ENCODE measurements around the gene CCDC57.
"Not testable (repeated sequence)": the region's sequence is repeated elsewhere in the genome, so short reads cannot be mapped to it uniquely, and the experiment has no call there.

CCDC57 gene

DNA sequence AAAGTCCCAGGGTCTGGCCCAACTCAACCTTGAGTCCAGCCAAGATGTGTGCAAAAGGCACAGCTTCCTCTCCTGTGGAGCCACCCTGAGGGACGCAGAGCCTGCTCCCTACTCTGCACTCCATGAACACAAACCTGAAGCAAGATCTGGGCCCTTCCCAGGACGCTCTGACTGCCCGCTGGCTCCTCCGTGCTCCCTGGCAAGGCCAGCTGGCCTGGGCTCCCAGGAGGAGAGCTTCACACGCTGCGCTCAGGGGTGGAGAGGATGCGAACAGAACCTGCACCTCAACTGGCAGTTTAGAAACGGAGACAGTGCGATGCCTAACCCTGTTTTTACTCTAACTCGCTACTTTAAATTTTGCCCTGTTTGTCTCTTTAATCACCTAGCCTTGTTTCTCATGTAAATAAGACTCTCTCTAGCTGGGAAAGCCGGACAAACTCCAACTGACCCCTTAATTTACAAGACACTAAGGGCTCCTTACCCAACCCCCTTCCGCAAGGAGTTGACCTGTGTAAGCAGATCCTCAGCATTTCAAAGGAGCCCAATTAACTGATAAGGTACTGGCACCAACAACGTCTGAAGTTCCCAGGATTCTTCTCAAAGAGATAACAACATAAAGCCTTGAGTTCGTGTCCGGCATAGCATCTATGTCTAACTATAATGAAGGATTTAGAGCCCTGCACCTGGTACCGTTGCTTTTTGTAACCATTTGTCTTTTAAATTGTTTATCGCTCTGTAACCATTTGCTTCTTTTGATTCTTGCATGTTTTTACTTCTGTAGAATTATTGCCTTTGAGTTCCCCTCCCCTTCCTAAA is 38.4 kb downstream of the CCDC57 start:
- not testable (repeated sequence) for DNase-seq

DNA sequence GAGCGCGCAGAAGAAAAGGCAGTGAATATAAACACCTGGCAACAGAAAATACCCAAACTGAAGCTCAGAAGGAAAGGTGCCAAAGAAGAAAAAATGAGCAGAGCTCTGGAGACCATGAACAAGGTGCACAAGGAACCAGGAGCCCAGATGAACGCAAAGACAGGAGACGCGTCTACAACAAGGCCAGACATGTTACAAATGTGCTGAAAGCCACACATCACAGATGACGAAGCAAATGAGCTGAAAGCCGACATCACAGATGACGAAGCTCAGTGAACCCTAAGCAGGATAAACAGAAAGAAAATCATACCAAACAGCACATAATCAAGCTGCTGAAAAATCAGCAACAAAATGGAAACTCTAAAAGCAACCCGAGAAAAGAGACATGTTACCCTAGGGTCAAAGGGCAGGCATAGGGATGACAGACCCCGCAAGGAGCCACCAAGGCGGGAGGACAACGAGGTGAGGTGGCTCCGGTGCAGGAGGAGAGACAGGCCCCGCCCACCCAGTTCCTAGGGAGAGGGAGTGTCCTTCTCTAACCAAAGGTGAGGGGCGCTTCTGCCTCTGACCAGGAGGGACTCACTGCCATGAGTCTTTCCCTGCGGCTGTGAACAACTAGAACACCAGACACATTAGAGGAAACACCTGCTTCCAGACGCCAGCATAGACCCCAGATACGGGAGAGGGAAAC is 39.1 kb downstream of the CCDC57 start:
- DNase-seq: no peak

DNA sequence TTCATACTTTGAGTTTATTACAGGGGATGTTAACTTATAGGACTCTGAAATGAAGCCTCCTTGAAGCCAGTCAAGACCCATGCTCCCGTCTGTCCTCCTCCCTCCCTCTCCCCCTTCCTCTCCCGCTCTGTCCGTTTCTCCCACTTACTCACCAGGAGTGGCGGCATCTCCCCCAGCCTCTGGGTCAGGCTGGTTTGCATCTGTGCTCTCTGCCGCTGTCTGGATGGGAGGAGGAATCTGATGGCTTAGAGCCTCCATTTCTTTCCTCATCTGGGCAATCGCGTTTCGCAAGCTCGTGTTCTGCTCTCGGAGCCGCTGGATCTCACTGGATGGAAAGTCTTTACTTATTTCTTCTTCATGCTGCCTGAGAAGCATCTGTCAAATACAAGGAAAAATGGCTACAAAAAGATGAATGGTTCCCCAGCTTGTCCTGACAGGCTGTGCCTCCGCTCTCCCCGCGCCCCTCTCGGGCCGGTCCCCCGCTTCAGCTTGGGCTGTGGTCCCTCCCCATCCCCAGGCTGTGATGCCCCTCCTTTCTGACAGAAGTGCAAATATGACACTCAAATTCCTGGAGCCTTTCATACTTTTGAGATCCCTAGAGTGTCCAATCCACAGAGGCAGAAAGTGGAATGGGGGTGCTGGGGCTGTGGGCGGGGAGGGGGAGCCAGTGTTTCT is 40.0 kb downstream of the CCDC57 start:
- no peak for DNase-seq

DNA sequence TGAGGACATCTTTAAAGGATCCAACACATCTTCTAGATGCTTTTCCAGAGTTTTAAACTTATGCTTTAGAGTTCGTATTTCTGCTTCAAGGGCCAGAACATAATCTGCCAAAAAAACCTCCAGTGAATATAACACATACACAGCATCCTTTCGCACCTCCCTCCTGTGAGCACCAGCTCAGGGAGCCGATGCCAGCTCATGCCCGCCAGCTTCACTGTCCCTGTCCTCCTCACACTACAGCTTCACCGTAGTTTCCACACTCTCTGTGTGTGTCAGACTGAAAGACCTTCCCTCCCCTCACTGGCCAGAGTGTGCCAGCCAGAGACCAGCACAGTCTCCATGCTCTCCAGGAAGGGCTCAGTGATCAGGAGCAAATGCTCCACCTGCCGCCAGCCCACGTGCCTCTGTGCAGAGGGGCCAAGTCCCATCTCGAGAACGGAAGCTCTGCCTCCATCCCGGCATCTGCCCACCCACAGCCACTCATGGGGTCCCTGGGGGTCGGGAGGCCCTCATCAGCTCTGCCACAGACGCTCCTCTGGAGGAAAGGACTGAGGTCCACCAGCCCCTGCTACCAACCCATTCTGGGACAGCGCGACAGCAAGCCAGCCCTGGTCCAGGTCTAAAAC is 40.8 kb downstream of the CCDC57 start:
- no peak for DNase-seq

DNA sequence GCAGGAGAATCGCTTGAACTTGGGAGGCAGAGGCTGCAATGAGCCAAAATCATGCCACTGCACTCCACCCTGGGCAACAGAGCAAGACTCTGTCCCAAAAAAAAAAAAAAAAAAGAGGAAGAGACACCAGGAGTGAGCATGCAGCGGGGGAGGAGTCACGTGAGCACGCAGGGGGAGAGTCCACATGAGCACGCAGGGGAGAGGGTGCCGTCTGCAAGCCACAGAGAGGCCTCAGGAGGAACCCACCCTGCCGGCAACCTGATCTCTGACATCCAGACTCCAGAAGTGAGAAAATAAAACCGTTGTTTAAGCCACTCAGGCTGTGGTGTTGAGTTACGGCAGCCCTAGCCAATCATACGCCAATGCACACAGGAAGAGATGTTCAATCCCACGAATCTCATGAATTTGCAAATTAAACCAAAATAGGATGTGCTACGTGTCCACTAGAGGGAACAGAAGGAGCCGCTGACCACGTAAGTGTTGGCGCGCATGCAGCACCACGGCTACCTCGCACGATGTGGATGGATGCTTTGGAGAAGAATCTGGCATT is 42.2 kb downstream of the CCDC57 start:
- DNase-seq: no peak

DNA sequence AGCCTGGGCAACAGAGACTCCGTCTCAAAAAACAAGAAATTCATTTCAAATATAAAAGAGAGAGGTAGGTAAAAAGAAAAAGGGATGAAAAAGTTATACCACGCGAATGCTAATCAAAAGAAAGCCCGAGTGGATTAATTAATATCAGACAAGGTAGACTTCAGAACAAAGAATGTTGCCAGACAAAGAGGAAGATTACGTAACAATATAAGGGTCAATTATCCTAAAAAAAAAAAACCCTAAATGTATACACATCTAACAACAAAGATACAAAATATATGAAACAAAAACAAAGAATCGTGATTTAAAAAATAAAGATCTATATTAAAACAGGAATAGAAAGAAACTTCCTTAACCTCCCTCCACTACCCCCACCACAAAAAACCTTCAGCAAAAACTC is 44.1 kb downstream of the CCDC57 start:
- no peak for DNase-seq

DNA sequence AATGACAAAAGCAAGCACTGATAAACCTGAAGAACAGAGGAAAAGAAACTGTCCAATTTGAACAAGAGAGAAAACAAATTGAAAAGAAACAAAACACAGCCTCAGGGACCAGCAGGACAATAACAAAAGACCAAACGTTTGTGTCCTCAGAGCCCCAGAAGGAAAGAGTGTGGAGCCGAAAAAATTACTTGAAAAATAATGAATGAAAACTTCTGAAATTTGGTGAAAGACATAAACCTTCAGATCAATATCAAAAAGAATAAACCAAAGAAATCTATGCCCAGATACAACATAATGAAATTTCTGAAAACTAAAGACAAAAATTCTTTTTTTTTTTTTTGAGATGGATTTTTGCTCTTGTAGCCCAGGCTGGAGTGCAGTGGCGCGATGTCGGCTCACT is 45.6 kb downstream of the CCDC57 start:
- DNase-seq: no peak

DNA sequence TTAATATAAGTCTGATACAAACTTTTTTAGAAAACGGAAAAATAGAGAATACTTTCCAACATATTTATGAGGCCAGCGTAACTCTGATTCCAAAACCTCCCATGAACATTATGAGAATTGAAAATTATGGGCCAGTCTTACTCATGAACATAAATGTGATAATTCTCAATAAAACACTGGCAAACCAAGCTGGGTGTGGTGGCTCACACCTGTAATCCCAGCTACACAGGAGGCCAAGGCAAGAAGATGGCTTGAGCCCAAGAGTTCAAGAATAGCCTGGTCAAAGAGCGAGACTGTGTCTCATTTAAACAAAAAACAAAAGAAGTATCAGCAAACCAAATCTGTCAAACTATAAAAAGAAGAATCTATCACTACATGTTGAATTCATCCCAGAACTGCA is 47.8 kb downstream of the CCDC57 start:
- DNase-seq: no peak

DNA sequence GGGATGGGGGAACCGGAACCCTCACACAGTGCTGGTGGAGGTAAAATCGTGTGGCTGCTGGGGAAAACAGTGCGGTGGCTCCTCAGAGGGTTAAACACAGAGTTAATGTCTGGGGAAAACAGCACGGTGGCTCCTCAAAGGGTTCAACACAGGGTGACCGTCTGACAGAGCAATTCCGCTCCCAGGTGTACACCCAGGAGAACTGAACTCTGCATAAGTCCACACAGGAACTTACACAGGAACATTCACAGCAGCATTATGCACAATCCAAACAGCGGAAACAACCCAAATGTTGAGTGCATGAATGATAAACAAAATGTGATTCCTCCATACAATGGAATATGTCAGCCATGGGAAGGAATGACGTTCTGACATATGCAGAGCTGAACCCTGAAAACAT is 51.4 kb downstream of the CCDC57 start:
- DNase-seq: no peak

DNA sequence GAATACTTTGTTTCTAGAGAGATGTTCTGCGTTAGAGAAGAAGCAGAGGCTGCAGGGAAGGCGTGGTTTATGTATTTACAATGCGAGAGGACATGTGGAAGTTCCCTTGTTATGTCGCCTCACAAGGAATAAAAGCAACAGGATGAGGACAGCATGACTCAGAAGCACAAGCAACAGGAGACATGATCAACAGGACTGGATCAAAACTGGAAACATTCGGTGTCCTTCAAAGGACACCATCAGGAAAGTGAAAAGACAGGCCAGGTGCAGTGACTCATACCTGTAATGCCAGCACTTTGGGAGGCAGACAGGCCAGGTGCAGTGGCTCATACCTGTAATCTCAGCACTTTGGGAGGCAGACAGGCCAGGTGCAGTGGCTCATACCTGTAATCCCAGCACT is 52.6 kb downstream of the CCDC57 start:
- DNase-seq: no peak

DNA sequence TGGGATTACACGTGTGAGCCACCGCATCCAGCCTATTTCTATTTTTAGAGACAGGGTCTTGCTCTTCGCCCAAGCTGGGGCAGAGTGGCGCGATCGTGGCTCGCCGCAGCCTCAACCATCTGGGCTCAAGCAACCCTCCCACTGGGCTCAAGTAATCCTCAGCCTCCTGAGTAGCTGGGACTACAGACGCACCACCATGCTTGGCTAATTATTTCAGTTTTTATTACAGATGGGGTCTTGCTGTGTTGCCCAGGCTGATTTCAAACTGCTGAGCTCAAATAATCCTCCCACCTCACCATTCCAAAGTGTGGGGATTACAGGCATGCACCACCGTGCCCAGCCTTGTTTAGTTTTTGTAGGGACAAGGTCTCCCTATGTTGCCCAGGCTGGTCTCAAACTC is 53.8 kb downstream of the CCDC57 start:
- DNase-seq: no peak

DNA sequence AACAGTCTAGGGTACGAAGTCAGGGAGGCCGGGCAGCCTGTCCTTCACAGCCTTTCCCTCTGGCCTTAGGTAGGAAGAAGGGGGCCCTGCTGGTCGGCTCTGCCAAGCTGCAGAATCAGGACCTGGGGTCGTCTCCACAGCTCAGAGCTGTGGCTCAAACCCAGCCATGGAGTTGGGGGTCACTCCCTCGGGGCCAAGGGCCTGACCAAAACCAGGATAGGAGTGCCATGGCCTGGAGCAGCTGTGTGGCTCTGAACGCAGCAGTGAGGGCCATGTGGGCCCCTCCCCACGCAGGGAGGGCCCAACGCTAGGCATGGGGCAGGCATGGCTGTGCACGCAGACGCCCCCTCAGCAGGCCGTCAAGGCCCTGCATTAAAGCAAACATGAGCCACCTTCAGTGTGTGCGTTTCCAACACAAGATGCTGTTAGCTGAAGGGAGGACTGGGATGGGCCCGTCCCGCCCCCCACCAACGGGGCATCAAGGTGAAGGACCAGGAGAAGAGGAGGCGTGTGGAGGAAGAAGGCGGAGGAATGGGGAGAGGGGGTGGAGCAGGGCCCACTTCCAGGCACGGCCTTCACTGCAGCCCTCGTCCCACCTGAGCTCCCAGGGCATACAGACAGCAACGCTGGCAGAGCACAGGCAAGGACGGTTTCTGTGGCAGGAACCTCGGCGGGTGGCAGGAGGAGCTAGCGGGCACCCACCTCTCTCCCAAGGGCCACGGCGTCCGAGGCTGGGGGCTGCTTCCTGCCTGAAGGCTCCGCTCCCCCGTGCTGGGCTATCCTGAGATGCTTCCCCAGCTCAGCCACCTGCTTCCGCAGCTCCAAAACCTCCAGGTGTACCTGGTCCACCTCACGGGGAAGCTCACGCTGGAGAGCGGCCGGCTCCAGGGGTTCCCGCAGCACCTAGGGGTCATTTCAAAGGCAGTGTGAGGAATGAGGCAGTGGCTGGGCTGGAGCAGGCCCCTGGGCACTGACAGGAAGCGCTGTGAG is 55.3 kb downstream of the CCDC57 start:
- DNase-seq: no peak

DNA sequence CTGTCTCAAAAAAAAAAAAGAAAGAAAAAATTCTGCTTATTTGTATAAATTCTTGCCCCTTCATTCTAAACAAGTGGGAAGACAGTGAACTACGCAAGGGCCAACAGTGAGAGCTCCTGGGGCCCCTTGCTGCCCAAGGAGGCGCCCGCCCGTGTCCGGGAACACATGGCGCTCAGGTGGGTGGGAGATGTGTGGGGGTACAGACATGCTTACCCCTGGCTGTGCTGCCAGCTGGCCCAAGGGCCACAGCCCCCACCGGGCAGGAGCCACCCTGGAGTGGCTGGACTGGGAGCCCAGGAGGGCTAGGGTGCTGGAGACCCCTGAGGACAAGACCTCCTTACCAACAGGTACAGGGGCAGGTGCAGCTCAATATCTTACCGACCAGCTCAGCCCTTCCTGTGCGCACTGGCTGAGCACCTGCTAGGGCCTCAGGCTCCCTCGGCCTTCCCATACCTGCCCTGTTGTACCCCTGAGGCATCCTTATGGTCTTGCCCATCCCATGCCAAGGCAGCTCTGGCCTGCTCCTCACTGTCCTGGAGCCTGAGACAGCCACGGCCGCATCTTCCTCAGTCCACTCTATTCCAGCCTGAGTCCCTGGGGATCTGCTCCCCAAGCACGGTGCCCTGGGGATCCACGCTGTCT is 56.2 kb downstream of the CCDC57 start:
- no peak for DNase-seq

DNA sequence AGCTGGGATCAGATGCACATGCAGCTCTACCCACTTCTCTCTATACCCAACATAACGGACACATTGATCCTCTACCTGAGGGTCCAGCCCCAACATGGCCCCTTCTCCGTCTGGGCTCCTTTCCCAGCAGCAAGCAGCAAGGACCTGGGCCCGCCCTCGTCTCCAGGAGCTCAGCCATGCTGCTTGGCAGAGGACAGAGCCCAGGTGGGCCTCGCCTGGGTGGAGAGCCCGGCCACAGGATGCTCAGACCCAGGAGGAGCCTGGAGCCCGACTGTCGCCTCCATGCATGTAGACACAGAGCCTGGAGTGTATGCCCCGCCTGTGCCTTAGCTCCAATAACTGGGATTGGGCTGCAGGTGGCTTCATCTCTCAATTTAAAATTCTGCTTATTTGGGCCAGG is 57.0 kb downstream of the CCDC57 start:
- DNase-seq: no peak

DNA sequence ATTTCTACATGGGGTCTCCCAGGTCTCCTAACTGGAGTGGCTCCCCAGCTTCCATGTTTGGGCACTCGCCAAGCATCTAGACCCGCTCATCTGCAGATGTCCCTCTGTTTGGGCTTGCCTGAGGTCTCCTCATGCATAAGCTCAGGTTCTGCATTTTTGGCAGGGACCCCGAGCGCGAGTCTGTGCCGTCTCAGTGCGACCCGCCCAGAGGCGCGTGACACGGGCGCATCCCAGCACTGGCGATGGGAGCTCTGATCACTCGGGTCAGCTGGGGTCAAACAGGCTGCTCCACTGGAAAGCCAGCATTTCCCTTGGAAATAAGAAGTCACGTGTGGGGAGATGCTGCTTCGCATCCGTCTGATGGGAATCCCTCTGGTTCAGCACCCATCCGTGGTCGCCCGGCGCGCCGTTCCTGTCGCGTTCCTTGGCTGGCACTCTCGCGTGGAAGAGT is 57.7 kb downstream of the CCDC57 start:
- DNase-seq: no peak

DNA sequence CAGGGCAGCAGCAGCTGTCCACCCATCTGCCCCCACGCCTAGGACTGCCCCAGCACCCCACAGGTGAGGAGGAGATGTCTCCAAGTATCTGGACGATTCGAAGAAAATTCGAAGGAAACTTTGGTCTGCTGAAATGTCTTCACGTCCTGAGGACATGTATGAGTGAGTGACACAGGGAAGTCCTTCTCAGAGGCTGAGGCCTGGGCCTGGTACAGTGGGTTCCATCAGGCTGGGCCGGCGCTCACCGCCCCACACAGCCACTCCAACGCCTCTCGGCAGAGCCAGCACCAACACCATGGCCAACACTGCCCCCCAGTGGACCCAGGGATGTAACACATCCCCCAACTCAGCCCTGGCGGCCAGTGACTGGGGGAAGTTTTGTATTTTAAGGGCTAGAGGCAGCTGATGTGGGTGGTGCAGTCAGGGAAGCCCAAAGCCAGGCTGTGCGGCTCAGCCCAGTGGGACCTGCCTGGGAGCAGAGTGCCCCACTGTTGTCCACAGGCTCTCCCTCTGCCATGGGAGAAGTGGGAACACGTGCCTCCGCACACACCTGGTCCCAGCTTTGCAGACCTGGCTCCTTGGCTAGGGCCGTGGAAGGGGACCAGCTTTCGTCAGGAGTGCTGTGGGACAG is 58.8 kb downstream of the CCDC57 start:
- peak; percentile 96 for DNase-seq

DNA sequence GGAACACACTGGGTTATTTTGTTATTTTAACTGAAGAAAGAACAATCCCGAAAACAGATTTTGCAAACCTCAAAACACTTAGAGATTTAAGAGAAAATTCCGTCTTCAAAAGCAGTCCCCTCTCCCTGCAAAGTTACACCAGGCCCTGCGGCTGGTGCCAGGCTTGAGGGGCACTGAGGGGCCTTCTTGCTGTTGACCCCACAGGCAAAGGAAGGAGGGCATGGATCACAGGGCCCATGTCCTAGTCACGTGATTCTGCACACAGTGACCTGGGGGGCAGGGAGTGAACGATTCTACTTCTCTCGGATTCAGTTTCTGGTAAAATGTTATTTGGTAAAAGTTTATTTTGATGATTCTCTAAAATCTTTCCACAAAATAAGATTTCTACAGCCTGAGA is 59.3 kb downstream of the CCDC57 start:
- no peak for DNase-seq

DNA sequence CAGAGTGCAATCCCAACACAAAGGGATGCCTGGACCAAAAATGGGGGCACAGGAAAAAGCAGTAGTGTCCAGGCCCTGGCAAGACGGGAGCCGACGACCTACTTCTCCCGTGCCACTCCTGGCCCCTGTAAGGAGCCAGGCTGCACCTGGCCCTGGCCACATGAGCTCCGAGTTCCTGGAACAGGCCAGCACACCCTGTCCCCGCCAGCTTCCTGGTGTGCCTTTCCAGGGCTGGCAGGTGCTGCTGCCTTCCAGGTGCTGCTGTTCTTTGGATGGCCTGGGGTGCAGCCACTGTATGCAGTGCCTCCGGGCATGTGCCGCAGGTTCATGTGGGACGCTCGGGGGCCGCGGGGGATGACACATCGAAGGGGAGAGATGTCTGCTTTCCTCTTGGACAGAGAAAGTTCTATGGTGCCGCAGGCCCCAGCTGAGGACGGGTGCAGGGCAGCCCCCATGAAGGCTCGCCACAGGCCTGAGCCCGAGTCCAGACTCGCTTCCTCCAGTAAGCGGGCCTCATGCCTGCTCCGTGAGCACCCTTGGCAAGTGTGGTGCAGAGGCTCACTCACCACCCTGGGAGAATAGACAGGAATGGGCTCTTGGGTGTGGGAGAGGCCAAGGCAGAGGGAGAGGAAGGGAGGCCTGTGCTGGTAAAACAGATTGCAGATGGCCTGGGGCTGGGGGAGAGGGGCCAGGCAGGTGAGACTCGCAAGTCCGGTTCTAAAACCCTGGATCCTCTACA is 59.9 kb downstream of the CCDC57 start:
- DNase-seq: peak; percentile 79

DNA sequence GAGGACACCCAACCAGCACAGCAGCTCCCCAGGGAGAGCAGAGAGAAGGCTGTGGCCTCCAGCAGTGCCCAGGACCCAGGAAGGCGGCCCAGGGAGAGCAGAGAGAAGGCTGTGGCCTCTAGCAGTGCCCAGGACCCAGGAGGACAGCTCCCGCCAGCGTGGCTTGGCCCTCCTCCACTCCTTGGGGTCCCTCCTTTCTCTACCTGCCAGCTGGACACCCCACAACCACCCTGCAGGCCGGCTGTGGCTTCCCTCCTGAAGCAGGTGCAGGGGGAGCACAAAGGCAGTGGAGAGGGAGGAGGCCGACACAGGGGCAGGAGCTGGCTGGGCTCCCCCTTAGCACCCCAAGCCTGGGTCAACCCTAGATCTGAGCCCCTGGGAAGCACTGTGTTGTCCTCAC is 60.5 kb downstream of the CCDC57 start:
- no peak for DNase-seq

Data from islet precursor cell (in vitro differentiated cells).